Thyroid gland (tissue), 4 donors: ENCODE measurements around the gene CAPSL.

Experiments
- POLR2A ChIP-seq, 2 donors: fragments of 450-650 bp; IDR thresholded peaks; one replicate each; pipeline ENCODE4 v1.6.1; 2017; ENCODE audit warnings: antibody characterized with exemption in 2 of 2, mild to moderate bottlenecking in 2 of 2, moderate library complexity in 1 of 2
- TF ChIP-seq, protein P1 (sequence below), 6 experiments: fragments of 200-600 bp in 3 of 6; fragments of 450-650 bp in 3 of 6; sonication (generic) in 3 of 6; IDR thresholded peaks; one replicate each; pipeline ENCODE4 v1.5.1; 2016 to 2019; ENCODE audit warnings: antibody characterized with exemption in 6 of 6, mild to moderate bottlenecking in 2 of 6, inconsistent platforms in 1 of 6, moderate library complexity in 1 of 6

DNA sequence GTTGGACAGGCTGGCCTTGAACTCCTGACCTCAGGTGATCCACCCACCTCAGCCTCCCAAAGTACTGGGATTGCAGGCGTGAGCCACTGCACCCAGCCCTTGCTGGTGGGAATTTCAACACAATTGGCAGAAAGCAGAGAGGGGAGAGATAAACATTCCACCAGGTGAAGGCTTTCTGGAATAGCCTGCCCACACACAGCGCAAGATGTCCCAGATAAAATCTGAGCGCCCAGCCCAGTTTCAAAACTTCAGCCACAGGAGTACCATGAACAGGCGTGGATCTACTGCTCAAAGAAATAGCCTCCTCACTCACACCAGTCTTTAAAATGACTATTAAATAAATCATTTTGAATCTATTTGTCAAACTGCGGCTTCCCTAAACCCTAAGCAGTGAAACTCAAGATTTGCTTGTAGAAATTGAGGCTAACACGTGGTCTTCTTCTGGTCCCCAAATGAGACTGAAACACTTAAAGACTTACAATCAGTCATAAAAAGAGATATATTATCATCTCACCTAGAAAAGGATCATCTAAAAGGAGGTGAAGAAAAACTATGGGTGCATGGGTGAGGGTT, 34.7 kb downstream of the CAPSL start:
- TF ChIP-seq POLR2A (IDR thresholded peaks at IDR 0.05), result no peak
- TF ChIP-seq, protein P1, sequence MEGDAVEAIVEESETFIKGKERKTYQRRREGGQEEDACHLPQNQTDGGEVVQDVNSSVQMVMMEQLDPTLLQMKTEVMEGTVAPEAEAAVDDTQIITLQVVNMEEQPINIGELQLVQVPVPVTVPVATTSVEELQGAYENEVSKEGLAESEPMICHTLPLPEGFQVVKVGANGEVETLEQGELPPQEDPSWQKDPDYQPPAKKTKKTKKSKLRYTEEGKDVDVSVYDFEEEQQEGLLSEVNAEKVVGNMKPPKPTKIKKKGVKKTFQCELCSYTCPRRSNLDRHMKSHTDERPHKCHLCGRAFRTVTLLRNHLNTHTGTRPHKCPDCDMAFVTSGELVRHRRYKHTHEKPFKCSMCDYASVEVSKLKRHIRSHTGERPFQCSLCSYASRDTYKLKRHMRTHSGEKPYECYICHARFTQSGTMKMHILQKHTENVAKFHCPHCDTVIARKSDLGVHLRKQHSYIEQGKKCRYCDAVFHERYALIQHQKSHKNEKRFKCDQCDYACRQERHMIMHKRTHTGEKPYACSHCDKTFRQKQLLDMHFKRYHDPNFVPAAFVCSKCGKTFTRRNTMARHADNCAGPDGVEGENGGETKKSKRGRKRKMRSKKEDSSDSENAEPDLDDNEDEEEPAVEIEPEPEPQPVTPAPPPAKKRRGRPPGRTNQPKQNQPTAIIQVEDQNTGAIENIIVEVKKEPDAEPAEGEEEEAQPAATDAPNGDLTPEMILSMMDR (IDR thresholded peaks at IDR 0.05), result no peak
